ENCODE measurements around the gene OOSP4A. TPM values are rescaled to one million over a fixed set of nuclear protein-coding genes. Genes with fewer than 3 reads are reported as not detected.

Gene OOSP4A
- total and polyA plus RNA-seq, 2 of the 4 experiments (the other 2 are of a cell fraction) = not detected

DNA sequence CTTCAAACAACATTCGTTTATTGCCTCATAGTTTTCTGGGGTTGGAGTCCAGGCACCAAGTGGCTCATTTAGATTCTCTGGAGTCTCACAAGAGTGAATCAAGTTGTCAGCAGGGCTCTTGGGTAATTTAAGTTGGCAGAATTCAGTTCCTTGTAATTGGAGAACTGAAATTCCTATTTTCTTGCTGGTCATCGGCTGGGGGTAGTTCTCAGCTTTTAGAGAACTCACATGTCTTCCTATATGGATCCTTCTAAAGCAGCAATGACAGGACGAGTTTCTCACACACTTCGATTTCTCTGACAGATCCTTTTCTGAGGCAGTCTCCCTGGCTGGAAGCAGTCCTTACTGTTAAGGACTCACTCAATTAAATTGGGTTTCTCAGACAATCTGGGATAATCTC lies 35.9 kb downstream of the OOSP4A start:
- DNase-seq (no peak), ATAC-seq (ENCODE audit: low read depth) (no peak)
- Histone ChIP-seq H4K91ac (ENCODE audit: insufficient read depth, low read depth, low read length) (no peak overlapping the region), H3K4me3 (ENCODE audit: insufficient read depth, low read depth, low read length) (no peak overlapping the region), H4K20me1 (ENCODE audit: insufficient read depth, low read length) (no peaks in the 10 kb centered on the region), H3K23ac (ENCODE audit: low read depth, low read length) (no peak overlapping the region), H2AK5ac (ENCODE audit: low read depth, low read length) (no peak overlapping the region), H3K9me1 (ENCODE audit: insufficient read depth, low read length) (no peaks in the 10 kb centered on the region), H3K4me1 (ENCODE audit: control insufficient read depth, insufficient read depth, low read length) (no peaks in the 10 kb centered on the region), H3K18ac (ENCODE audit: low read depth, low read length) (no peak overlapping the region), H3K27me3 (ENCODE audit: control insufficient read depth, insufficient read depth, low read length) (no peaks in the 10 kb centered on the region), H3K79me1 (ENCODE audit: low read depth in 1 of 2, low read length in 2 of 2) (no peaks in the 10 kb centered on the region), H2BK20ac (ENCODE audit: low read depth, low read length) (no peak overlapping the region), H4K8ac (ENCODE audit: low read depth in 2 of 2, low read length in 2 of 2) (no peak overlapping the region), H3K14ac (replicated peaks; ENCODE audit: low read depth, low read length) (no peak overlapping the region), H2BK5ac (ENCODE audit: low read depth, low read length, poor library complexity, severe bottlenecking) (no peak overlapping the region), H2AK9ac (replicated peaks; ENCODE audit: low read depth, low read length, poor library complexity) (no peak overlapping the region), H4K5ac (ENCODE audit: low read depth, low read length) (no peak overlapping the region), H3K9me3 (ENCODE audit: control insufficient read depth, insufficient read depth, low read length) (no peaks in the 10 kb centered on the region; the same call in 1 of the 2 replicates), H3K27ac (ENCODE audit: insufficient read depth, low read length) (no peak overlapping the region), H3K4ac (ENCODE audit: low read depth, low read length) (no peak overlapping the region), H2BK120ac (ENCODE audit: low read depth, low read length) (no peak overlapping the region), H2BK15ac (ENCODE audit: low read depth, low read length) (no peak overlapping the region), H3K56ac (ENCODE audit: extremely low read depth, insufficient read depth, low read length) (no peak overlapping the region), H3K9ac (ENCODE audit: low read depth, low read length) (no peak overlapping the region), H3K36me3 (ENCODE audit: control insufficient read depth, insufficient read depth, low read length) (no peaks in the 10 kb centered on the region), H3K4me2 (ENCODE audit: low read depth, low read length) (no peak overlapping the region), H2AFZ (replicated peaks; ENCODE audit: low read length, poor library complexity) (no peak overlapping the region)
- intact Hi-C loops (cut with micrococcal nuclease) (no loop called here), dilution Hi-C loops (cut with HindIII; ENCODE audit: low sequenced_read_pairs, unreplicated experiment) (no loop called here), in situ Hi-C loops (cut with MboI; ENCODE audit: low sequenced_read_pairs) (no loop called here)
- TF ChIP-seq CHD1 (IDR thresholded peaks at IDR 0.05; ENCODE audit: low read depth, low read length) (no peak), RFX5 (IDR thresholded peaks at IDR 0.05; ENCODE audit: low read depth, low read length) (no peak), SMC3 (IDR thresholded peaks at IDR 0.05; ENCODE audit: low read depth, low read length) (no peak), CEBPB (IDR thresholded peaks at IDR 0.05; ENCODE audit: low read depth, low read length) (no peak), NFE2L2 (IDR thresholded peaks at IDR 0.05; ENCODE audit: low read depth, low read length) (no peak), MAZ (IDR thresholded peaks at IDR 0.05; ENCODE audit: borderline replicate concordance, low read depth, low read length) (no peak), BHLHE40 (IDR thresholded peaks at IDR 0.05; ENCODE audit: low read depth, low read length) (no peak), MAFK (IDR thresholded peaks at IDR 0.05; ENCODE audit: low read depth, low read length) (no peak), FOS (IDR thresholded peaks at IDR 0.05; ENCODE audit: low read depth, low read length) (no peak), MXI1 (IDR thresholded peaks at IDR 0.05; ENCODE audit: borderline replicate concordance, low read depth, low read length) (no peak), RCOR1 (IDR thresholded peaks at IDR 0.05; ENCODE audit: insufficient replicate concordance, low read length) (no peak), RAD21 (IDR thresholded peaks at IDR 0.05; ENCODE audit: low read length) (no peak), POLR2A (IDR thresholded peaks at IDR 0.05; ENCODE audit: low read depth, low read length) (no peak)
- TF ChIP-seq, protein P1, sequence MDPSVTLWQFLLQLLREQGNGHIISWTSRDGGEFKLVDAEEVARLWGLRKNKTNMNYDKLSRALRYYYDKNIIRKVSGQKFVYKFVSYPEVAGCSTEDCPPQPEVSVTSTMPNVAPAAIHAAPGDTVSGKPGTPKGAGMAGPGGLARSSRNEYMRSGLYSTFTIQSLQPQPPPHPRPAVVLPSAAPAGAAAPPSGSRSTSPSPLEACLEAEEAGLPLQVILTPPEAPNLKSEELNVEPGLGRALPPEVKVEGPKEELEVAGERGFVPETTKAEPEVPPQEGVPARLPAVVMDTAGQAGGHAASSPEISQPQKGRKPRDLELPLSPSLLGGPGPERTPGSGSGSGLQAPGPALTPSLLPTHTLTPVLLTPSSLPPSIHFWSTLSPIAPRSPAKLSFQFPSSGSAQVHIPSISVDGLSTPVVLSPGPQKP (IDR thresholded peaks at IDR 0.05; ENCODE audit: borderline replicate concordance, low read depth, low read length) = no peak
- TF ChIP-seq, protein P2, sequence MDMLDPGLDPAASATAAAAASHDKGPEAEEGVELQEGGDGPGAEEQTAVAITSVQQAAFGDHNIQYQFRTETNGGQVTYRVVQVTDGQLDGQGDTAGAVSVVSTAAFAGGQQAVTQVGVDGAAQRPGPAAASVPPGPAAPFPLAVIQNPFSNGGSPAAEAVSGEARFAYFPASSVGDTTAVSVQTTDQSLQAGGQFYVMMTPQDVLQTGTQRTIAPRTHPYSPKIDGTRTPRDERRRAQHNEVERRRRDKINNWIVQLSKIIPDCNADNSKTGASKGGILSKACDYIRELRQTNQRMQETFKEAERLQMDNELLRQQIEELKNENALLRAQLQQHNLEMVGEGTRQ (IDR thresholded peaks at IDR 0.05; ENCODE audit: low read depth, low read length) = no peak
- TF ChIP-seq, protein P3, sequence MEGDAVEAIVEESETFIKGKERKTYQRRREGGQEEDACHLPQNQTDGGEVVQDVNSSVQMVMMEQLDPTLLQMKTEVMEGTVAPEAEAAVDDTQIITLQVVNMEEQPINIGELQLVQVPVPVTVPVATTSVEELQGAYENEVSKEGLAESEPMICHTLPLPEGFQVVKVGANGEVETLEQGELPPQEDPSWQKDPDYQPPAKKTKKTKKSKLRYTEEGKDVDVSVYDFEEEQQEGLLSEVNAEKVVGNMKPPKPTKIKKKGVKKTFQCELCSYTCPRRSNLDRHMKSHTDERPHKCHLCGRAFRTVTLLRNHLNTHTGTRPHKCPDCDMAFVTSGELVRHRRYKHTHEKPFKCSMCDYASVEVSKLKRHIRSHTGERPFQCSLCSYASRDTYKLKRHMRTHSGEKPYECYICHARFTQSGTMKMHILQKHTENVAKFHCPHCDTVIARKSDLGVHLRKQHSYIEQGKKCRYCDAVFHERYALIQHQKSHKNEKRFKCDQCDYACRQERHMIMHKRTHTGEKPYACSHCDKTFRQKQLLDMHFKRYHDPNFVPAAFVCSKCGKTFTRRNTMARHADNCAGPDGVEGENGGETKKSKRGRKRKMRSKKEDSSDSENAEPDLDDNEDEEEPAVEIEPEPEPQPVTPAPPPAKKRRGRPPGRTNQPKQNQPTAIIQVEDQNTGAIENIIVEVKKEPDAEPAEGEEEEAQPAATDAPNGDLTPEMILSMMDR (conservative IDR thresholded peaks at IDR 0.05; ENCODE audit: low read depth, low read length) = no peak
- BruUV-seq (replicated peaks) = no TSS peak
- POLR2A ChIA-PET (ENCODE audit: unreplicated experiment) = no interaction called here
- WGBS, 2 experiments (ENCODE audit: extremely low coverage in 2 of 2, insufficient read length in 1 of 2) = no CpG with 5 or more reads among the region's 4 CpGs
- CTCF ChIA-PET = interaction anchor here (0.6 kb wide), 2 partner anchors 20 to 530 kb away, joined by 3 to 4 read pairs; no protein-coding TSS in a partner anchor

All from IMR-90 (cell line).